Hepatocyte (in vitro differentiated cells): ENCODE data around the gene TIGD2. TPM values are rescaled to one million over a fixed set of nuclear protein-coding genes. Genes with fewer than 3 reads are reported as not detected.
"Not testable (repeated sequence)": the region's sequence is repeated elsewhere in the genome, so short reads cannot be mapped to it uniquely, and the experiment has no call there.

ENCODE experiments used
- DNase-seq: peaks from one replicate; pipeline ENCODE4 v3.0.0-alpha.2; 2016; ENCODE audit warnings: low spot score
- H2AFZ ChIP-seq: fragments of 200-600 bp; sonication (generic); 2 replicates; pipeline ENCODE4 v1.6.0; 2016; ENCODE audit warnings: antibody characterized with exemption, mild to moderate bottlenecking
- H3K27ac ChIP-seq: fragments of 200-600 bp; sonication (generic); 2 replicates; pipeline ENCODE4 v1.5.1; 2016; ENCODE audit warnings: mild to moderate bottlenecking
- H3K27me3 ChIP-seq: fragments of 200-600 bp; sonication (generic); 2 replicates; pipeline ENCODE4 v1.6.1; 2016
- H3K36me3 ChIP-seq: fragments of 200-600 bp; sonication (generic); replicated peaks from 2 replicates; pipeline ENCODE4 v1.5.1; 2016; ENCODE audit warnings: low read depth; ENCODE audit not compliant: insufficient read depth
- H3K4me1 ChIP-seq: fragments of 200-600 bp; sonication (generic); 2 replicates; pipeline ENCODE4 v1.5.1; 2016; ENCODE audit warnings: mild to moderate bottlenecking, moderate library complexity; ENCODE audit not compliant: insufficient read depth
- H3K4me2 ChIP-seq: fragments of 200-600 bp; sonication (generic); 2 replicates; pipeline ENCODE4 v1.6.0; 2016
- H3K4me3 ChIP-seq: fragments of 200-600 bp; sonication (generic); 2 replicates; pipeline ENCODE4 v1.5.1; 2016; ENCODE audit warnings: mild to moderate bottlenecking
- H3K79me2 ChIP-seq: fragments of 200-600 bp; sonication (generic); 2 replicates; pipeline ENCODE4 v1.6.0; 2017; ENCODE audit warnings: mild to moderate bottlenecking
- H3K9me2 ChIP-seq: fragments of 200-600 bp; sonication (generic); replicated peaks from 2 replicates; pipeline ENCODE4 v1.6.0; 2017; ENCODE audit warnings: mild to moderate bottlenecking; ENCODE audit not compliant: insufficient read depth
- H3K9me3 ChIP-seq: fragments of 200-600 bp; sonication (generic); 2 replicates; pipeline ENCODE4 v1.5.1; 2016; ENCODE audit warnings: low read depth, mild to moderate bottlenecking
- H4K20me1 ChIP-seq: fragments of 200-600 bp; sonication (generic); 2 replicates; pipeline ENCODE4 v1.6.0; 2016; ENCODE audit warnings: mild to moderate bottlenecking; ENCODE audit not compliant: insufficient read depth, poor library complexity, severe bottlenecking
- EZH2 ChIP-seq: fragments of 200-600 bp; sonication (generic); IDR thresholded peaks from 2 replicates; pipeline ENCODE4 v1.6.1; 2016; ENCODE audit warnings: antibody characterized with exemption, mild to moderate bottlenecking, borderline replicate concordance
- EZH2phosphoT487 ChIP-seq: fragments of 200-600 bp; sonication (generic); IDR thresholded peaks from one replicate; pipeline ENCODE4 v1.6.1; 2018; ENCODE audit warnings: antibody characterized with exemption, mild to moderate bottlenecking, low read depth, moderate library complexity; ENCODE audit not compliant: unreplicated experiment, severe bottlenecking
- WGBS: methylation state at CpG from one replicate; pipeline ENCODE4 v1.1.6; 2016; ENCODE audit warnings: low lambda C conversion rate; ENCODE audit errors: missing lambda C conversion rate; 5-methylcytosine and 5-hydroxymethylcytosine counted together
- polyA plus RNA-seq: library from polyadenylated mRNA; unstranded; fragments of >200 nt; fragmentation: Nextera tagmentation; extraction: Ambion mirVana; gene quantifications from 2 replicates; pipeline ENCODE4 v1.2.1, GENCODE V29; 2016
- total RNA-seq: library from RNA; depleted of rRNA; stranded (reverse); fragments of >200 nt; gene quantifications from 2 replicates; pipeline ENCODE4 v1.2.3, GENCODE V29; 2014
- TF ChIP-seq, protein P1 (sequence below): fragments of 200-600 bp; sonication (generic); IDR thresholded peaks from 2 replicates; pipeline ENCODE4 v1.5.1; 2016; ENCODE audit warnings: antibody characterized with exemption, mild to moderate bottlenecking; ENCODE audit not compliant: poor library complexity

Gene TIGD2
- total and polyA plus RNA-seq, 2 experiments from 2014 or later = 10.0 to 15.7 TPM

DNA sequence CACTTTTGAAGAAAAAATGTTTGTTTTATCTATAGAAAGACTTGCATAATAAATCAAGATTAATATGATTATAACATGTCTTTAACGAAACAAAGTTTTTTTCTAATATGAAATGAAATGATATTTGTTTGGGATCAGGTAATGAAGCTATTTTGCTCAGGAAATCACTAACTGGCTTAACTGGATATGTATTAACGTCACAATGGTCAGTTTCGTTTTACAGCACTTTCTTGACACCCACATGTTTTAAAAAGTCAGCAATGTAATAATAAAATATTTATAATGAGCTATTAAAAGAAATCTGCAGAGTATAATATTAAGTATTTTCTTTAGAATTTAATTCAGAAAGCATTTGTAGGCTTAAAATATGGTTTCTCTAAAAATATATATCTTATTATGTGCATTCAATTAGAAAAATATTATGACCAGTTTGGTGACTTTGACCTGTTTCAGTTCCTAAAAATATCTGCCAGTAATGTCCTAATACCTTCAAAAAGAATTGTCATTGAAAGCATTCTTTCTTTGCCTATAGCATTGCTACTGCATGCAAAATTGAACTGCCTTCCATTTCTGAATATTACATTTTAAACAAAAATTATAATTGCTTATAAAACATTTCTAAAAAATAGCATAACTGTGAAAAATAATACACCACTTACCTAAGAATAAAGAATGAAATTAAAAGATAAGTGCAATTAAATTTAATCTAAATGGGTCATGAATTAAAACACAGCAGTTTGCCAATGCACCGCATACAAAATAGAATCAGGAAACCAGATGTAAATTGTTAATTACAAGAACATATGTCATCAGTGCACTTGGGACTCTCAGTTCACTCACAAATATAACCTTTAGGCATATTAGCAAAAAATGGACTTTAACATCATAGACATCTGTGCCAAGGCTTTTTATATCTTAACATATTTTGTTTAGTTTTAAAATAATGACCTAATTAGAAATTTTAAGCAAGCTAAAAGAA lies 31.6 kb downstream of the TIGD2 start:
- Histone ChIP-seq H3K79me2 (no peaks in the 10 kb centered on the region), H3K27me3 (no peaks in the 10 kb centered on the region), H4K20me1 (no peaks in the 10 kb centered on the region), H3K4me2 (no peak overlapping the region), H3K4me3 (no peak overlapping the region), H3K27ac (no peak overlapping the region), H3K9me3 (no peaks in the 10 kb centered on the region), H3K9me2 (no peaks in the 10 kb centered on the region), H3K36me3 (no peaks in the 10 kb centered on the region), H2AFZ (no peak overlapping the region), H3K4me1 (no peaks in the 10 kb centered on the region)
- TF ChIP-seq, protein P1, sequence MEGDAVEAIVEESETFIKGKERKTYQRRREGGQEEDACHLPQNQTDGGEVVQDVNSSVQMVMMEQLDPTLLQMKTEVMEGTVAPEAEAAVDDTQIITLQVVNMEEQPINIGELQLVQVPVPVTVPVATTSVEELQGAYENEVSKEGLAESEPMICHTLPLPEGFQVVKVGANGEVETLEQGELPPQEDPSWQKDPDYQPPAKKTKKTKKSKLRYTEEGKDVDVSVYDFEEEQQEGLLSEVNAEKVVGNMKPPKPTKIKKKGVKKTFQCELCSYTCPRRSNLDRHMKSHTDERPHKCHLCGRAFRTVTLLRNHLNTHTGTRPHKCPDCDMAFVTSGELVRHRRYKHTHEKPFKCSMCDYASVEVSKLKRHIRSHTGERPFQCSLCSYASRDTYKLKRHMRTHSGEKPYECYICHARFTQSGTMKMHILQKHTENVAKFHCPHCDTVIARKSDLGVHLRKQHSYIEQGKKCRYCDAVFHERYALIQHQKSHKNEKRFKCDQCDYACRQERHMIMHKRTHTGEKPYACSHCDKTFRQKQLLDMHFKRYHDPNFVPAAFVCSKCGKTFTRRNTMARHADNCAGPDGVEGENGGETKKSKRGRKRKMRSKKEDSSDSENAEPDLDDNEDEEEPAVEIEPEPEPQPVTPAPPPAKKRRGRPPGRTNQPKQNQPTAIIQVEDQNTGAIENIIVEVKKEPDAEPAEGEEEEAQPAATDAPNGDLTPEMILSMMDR = no peak
- TF ChIP-seq EZH2 = no peak
- no peak for TF ChIP-seq EZH2phosphoT487
- DNase-seq = no peak
- 88% methylated on average over 4 of the region's 4 CpGs for WGBS

DNA sequence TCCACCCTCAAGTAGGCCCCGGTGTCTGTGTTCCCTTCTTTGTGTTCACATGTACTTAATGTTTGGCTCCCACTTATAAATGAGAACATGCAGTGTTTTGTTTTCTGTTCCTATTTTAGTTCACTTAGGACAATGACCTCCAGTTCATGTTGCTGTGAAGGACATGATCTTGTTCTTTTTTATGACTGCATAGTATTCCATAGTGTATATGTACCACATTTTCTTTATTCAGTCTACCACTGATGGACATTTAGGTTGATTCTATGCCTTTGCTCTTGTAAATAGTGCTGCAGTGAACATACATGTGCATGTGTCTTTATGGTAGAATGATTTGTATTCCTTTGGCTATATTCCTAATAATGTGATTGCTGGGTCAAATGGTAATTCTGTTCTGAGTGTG lies 33.3 kb downstream of the TIGD2 start:
- H3K9me3 ChIP-seq, H3K4me3 ChIP-seq, H3K36me3 ChIP-seq, H3K27me3 ChIP-seq, H2AFZ ChIP-seq, H3K79me2 ChIP-seq, H3K27ac ChIP-seq, H3K4me2 ChIP-seq, H4K20me1 ChIP-seq, DNase-seq, H3K4me1 ChIP-seq, H3K9me2 ChIP-seq: not testable (repeated sequence)
- 100% methylated on average over 1 of the region's 1 CpG for WGBS

DNA sequence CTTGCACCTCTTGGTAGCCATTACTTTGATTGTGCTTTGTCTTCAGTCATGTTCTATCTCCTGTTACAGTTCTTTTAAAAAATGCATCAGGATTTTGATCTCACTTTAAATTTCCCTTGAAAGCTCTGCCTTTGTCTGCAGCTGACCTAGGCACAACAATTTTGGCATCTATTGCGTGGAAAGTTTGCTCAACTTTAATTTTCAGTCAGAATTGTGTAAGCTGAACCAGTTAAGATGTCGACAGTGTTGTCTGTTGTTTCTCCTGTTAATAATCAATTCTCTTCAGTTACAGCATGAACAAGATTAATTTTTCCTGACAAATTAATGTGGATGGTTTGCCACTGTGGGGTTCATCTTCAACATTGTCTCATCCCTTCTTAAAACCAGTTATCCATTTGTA lies 34.9 kb downstream of the TIGD2 start:
- no peaks in the 10 kb centered on the region for H3K4me1 ChIP-seq
- no peaks in the 10 kb centered on the region for H3K27me3 ChIP-seq
- no peaks in the 10 kb centered on the region for H3K79me2 ChIP-seq
- DNase-seq = no peak
- no peaks in the 10 kb centered on the region for H3K36me3 ChIP-seq
- H4K20me1 ChIP-seq = no peaks in the 10 kb centered on the region
- 91% methylated on average over 2 of the region's 2 CpGs for WGBS
- no peak overlapping the region for H3K4me3 ChIP-seq
- no peak for TF ChIP-seq EZH2
- TF ChIP-seq EZH2phosphoT487 = no peak
- TF ChIP-seq, protein P1 = no peak
- H3K27ac ChIP-seq = no peak overlapping the region
- no peaks in the 10 kb centered on the region for H3K9me3 ChIP-seq
- H2AFZ ChIP-seq = no peak overlapping the region
- no peaks in the 10 kb centered on the region for H3K9me2 ChIP-seq
- no peak overlapping the region for H3K4me2 ChIP-seq

DNA sequence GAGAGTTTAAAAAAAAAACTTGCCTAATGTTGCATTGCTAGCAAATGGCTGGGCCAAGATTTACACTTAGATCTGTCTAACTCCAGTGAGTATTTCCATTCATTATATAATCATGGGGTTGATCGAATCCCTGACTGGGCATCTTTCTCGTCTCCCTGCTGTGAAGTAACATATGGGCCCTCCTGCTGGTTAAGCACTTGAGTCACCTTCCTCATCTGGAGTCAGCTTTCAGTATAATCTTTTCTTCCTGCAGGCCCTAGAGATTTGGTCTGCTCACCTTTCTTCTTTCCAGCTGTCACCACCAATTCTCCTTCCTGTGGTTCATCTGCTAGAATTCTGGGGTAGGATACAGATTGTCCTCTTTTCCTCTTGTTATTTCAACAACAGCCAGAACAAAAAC lies 41.6 kb downstream of the TIGD2 start:
- Histone ChIP-seq H3K79me2 (no peaks in the 10 kb centered on the region), H4K20me1 (no peaks in the 10 kb centered on the region), H3K4me2 (no peak overlapping the region), H3K27ac (no peak overlapping the region), H3K9me2 (no peaks in the 10 kb centered on the region), H3K36me3 (no peaks in the 10 kb centered on the region), H3K9me3 (no peaks in the 10 kb centered on the region), H3K4me1 (no peaks in the 10 kb centered on the region), H2AFZ (no peak overlapping the region), H3K4me3 (no peak overlapping the region), H3K27me3 (no peaks in the 10 kb centered on the region)
- TF ChIP-seq EZH2phosphoT487 = no peak
- TF ChIP-seq EZH2 = no peak
- TF ChIP-seq, protein P1 = no peak
- DNase-seq = no peak
- 50% methylated on average over 2 of the region's 2 CpGs for WGBS
